Activated CD8-positive, alpha-beta T cell treated with anti-CD3 and anti-CD28 coated beads for 36 hours (primary cell): ENCODE data around the gene KCNA5. TPM values are rescaled to one million over a fixed set of nuclear protein-coding genes. Genes with fewer than 3 reads are reported as not detected.

Experiments used
- ATAC-seq: fragments of 200-7000 bp; cut with Tn5 transposase; one replicate; pipeline ENCODE4 v1.10.0; 2021; ENCODE audit warnings: mild to moderate bottlenecking, moderate library complexity
- CTCF ChIA-PET: fragments of 350-600 bp; sonication (Branson Sonifier 250); formaldehyde crosslinking; loops from one replicate; lab custom pipeline; 2021; ENCODE audit warnings: antibody characterized with exemption; lab: Charles Lee
- POLR2A ChIA-PET: fragments of 350-600 bp; sonication (Branson Sonifier 250); formaldehyde crosslinking; loops from one replicate; lab custom pipeline; 2021; ENCODE audit warnings: antibody characterized with exemption; lab: Charles Lee
- DNase-seq: peaks from one replicate; pipeline ENCODE4 v3.0.0-alpha.2; 2020
- H3K27ac Mint-ChIP-seq: one replicate; pipeline ENCODE4 v1.8.0; 2021; ENCODE audit warnings: mild to moderate bottlenecking, mixed read lengths
- H3K27me3 Mint-ChIP-seq: one replicate; pipeline ENCODE4 v1.8.0; 2021; ENCODE audit warnings: mixed read lengths
- H3K36me3 Mint-ChIP-seq: one replicate; pipeline ENCODE4 v1.8.0; 2021; ENCODE audit warnings: low read depth, mixed read lengths
- H3K4me1 Mint-ChIP-seq: one replicate; pipeline ENCODE4 v1.8.0; 2021; ENCODE audit warnings: low read depth, mixed read lengths
- H3K4me3 Mint-ChIP-seq: one replicate; pipeline ENCODE4 v1.8.0; 2021; ENCODE audit warnings: mild to moderate bottlenecking, moderate library complexity, mixed read lengths
- H3K9me3 Mint-ChIP-seq: one replicate; pipeline ENCODE4 v1.8.0; 2021; ENCODE audit warnings: mixed read lengths
- intact Hi-C: fragments of 100-400 bp; cut with micrococcal nuclease; formaldehyde crosslinking; loops from one replicate; pipeline ENCODE4 v1.10.0; 2022
- total RNA-seq, 2 experiments: library from RNA; stranded (reverse); gene quantifications; one replicate each; pipeline ENCODE4 v1.2.3, GENCODE V29; 2021
- TF ChIP-seq, protein P1 (sequence below): fragments of 200-600 bp; IDR thresholded peaks from one replicate; pipeline ENCODE4 v1.8.0; 2022; ENCODE audit warnings: antibody characterized with exemption, mild to moderate bottlenecking

The KCNA5 gene
- total RNA-seq, 2 experiments from 2014 or later = not detected

DNA sequence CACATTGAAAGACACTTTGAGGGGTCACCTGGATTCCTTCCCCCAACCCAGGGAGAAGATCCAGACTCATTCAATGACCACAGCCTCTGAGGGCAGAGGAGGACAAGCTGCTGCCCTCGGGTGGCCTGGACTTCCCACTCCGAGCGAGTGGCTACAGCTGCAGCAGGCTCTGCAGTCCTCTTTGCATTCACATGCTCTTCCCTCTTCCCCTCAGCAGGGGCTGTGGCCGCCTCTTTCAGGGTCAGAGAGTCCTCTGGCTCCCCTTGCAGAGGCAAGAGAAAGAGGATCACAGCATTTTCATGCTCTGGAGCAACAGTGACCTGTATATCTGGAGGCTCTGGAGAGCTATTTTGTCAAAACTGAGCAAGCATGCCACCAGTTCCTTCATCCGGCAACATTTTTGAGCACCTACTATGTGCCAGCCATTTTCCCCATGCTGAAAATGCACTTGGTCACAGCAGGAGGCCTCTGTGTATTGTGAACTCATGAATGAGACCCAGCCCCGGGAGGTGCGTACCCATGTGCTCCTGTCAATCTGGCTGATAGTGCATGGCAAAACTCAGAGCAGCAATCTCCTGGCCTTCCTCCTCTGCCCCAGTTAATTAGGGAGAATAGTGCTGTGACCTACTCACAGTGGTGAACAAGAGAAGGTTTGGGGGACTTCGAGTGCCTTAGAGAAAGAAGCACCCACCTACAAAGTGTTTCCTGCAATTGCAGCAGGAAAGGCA, 42.9 kb upstream of the KCNA5 start:
- H3K4me1 Mint-ChIP-seq = no peaks in the 10 kb centered on the region
- POLR2A ChIA-PET = no interaction called here
- ATAC-seq (no peak), DNase-seq (no peak)
- H3K9me3 Mint-ChIP-seq = no peaks in the 10 kb centered on the region
- TF ChIP-seq, protein P1, sequence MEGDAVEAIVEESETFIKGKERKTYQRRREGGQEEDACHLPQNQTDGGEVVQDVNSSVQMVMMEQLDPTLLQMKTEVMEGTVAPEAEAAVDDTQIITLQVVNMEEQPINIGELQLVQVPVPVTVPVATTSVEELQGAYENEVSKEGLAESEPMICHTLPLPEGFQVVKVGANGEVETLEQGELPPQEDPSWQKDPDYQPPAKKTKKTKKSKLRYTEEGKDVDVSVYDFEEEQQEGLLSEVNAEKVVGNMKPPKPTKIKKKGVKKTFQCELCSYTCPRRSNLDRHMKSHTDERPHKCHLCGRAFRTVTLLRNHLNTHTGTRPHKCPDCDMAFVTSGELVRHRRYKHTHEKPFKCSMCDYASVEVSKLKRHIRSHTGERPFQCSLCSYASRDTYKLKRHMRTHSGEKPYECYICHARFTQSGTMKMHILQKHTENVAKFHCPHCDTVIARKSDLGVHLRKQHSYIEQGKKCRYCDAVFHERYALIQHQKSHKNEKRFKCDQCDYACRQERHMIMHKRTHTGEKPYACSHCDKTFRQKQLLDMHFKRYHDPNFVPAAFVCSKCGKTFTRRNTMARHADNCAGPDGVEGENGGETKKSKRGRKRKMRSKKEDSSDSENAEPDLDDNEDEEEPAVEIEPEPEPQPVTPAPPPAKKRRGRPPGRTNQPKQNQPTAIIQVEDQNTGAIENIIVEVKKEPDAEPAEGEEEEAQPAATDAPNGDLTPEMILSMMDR = no peak
- peaks cover 11% of the 10 kb centered on the region for H3K27me3 Mint-ChIP-seq
- no peak overlapping the region for H3K27ac Mint-ChIP-seq
- intact Hi-C loops = loop anchor here (5.0 kb wide), 1 partner anchor 144 kb away; no protein-coding TSS in a partner anchor
- CTCF ChIA-PET = interaction anchor here (0.6 to 1.6 kb wide), 6 partner anchors 11 to 1483 kb away, joined by 3 to 5 read pairs (median 3); no protein-coding TSS in a partner anchor
- no peak overlapping the region for H3K4me3 Mint-ChIP-seq
- H3K36me3 Mint-ChIP-seq = no peaks in the 10 kb centered on the region

DNA sequence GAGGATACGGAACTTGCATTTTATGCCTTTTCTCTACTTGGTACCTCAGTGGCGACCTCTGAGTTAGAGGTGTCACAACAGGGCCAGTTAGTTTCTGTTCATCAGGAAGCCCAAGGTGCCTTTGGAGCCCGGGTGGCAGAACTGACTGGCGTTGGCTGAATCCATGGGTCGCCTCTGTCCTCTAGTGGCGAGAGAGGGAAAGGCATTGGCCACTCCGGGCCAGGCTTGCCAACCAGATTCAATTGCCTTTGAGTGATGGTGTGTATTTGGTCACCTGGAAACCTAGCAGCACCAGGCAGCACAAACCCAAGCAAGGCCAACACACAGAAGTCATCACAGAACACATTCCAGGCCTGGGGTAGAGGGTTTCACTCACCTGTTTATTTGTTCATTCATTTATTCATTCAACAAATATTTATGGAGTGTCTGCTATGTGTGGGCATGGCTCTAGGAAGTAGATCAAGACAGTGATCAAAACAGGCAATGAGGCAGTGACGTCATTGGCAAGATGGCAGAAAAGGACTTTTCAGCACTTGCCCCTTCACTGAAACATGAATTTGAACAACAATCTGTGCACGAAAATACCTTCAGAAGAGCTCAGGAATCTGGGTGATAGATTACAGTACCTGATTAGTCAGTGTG, 40.5 kb upstream of the KCNA5 start:
- no peak overlapping the region for H3K4me3 Mint-ChIP-seq

DNA sequence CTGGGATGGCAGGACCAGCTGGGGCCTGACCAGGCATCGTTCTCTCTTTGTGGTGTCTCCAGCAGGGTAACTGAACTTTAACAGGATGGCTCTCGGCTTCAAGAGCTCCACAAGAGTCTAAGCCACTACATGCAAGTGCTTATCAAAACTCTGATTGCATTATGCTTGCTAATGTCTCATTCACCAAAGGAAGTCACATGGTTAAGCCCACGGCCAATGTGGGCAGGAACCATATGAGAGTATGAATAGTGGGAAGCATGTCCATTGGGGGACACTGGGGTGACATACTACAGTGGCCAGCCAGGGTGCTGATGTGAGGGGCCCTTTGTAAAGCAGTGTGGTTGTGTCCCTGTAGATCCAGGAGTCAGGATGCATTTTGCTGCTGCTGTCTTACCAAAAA, 35.0 kb upstream of the KCNA5 start:
- Mint-ChIP-seq H3K9me3 (no peaks in the 10 kb centered on the region), H3K27me3 (peaks cover 9% of the 10 kb centered on the region), H3K4me1 (no peaks in the 10 kb centered on the region), H3K36me3 (no peaks in the 10 kb centered on the region), H3K27ac (no peak overlapping the region), H3K4me3 (no peak overlapping the region)
- ChIA-PET CTCF (no interaction called here), POLR2A (no interaction called here)
- TF ChIP-seq, protein P1 = no peak
- ATAC-seq = no peak
- no peak for DNase-seq
- intact Hi-C loops = no loop called here

More for the DNA sequence above, 40.5 kb upstream of the KCNA5 start:
- peak; percentile 82 for ATAC-seq
- Mint-ChIP-seq H3K36me3 (no peaks in the 10 kb centered on the region), H3K27me3 (peaks cover 12% of the 10 kb centered on the region), H3K9me3 (no peaks in the 10 kb centered on the region), H3K27ac (no peak overlapping the region), H3K4me1 (no peaks in the 10 kb centered on the region)
- intact Hi-C loops = loop anchor here (5.0 kb wide), 1 partner anchor 146 kb away; no protein-coding TSS in a partner anchor
- TF ChIP-seq, protein P1 = peak; percentile 78
- ChIA-PET POLR2A (no interaction called here), CTCF (interaction anchor here (0.7 to 1.0 kb wide), 2 partner anchors 17 to 145 kb away, joined by 3 to 4 read pairs; no protein-coding TSS in a partner anchor)
- DNase-seq = peak; percentile 65

DNA sequence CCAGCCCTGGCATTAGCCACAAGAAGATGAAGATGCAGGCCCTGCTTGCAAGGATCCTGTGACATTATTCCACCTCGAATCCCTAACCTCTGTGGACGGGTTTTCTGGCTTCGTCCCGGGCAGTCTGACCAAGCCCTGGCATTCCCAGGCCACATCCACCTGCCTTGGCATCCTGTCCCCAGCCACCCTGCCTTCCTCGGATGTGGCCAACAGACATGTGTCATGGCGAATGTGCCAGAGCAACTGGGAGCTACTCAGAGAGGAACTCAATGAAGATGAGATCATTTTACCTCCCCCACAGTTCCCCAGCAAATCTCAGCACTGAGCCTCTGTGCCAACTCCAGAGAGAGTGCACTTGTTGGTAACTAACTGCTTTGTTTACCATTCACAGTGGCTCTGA, 33.5 kb upstream of the KCNA5 start:
- ChIA-PET POLR2A (no interaction called here), CTCF (no interaction called here)
- no peak for ATAC-seq
- Mint-ChIP-seq H3K27me3 (peaks cover 8% of the 10 kb centered on the region), H3K36me3 (no peaks in the 10 kb centered on the region), H3K27ac (no peak overlapping the region), H3K4me1 (no peaks in the 10 kb centered on the region), H3K4me3 (no peak overlapping the region), H3K9me3 (no peaks in the 10 kb centered on the region)
- no peak for DNase-seq
- intact Hi-C loops = no loop called here
- TF ChIP-seq, protein P1 = no peak

DNA sequence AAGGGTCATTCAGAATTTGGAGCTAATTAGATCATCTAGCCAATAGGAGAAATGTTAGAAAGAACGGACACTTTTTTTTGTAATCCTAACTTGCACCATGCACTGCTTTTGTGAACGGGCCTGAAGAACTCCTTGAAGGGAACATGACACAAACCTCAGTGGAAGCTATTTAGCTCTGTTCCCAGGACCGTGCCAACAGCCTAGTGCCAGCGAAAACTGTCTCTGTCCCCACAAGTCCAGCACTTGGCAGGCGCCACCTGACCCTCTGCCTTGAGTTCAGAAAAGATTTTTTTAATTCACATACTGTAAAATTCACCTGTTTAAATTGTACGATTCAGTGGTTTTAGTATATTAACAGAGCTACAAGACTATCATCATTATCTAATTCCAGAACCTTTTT, 31.3 kb upstream of the KCNA5 start:
- no peaks in the 10 kb centered on the region for H3K9me3 Mint-ChIP-seq
- ChIA-PET POLR2A (no interaction called here), CTCF (interaction anchor here (0.7 to 2.9 kb wide), 2 partner anchors 9 to 71 kb away, joined by 3 to 9 read pairs; no protein-coding TSS in a partner anchor)
- no peak overlapping the region for H3K4me3 Mint-ChIP-seq
- intact Hi-C loops = no loop called here
- ATAC-seq (no peak), DNase-seq (no peak)
- no peak overlapping the region for H3K27ac Mint-ChIP-seq
- H3K4me1 Mint-ChIP-seq = no peaks in the 10 kb centered on the region
- TF ChIP-seq, protein P1 = no peak
- no peaks in the 10 kb centered on the region for H3K36me3 Mint-ChIP-seq
- H3K27me3 Mint-ChIP-seq = peaks cover 7% of the 10 kb centered on the region
